DMS53 (cell line): Measurements from ENCODE around the gene GLS.
"Not testable (repeated sequence)": the region's sequence is repeated elsewhere in the genome, so short reads cannot be mapped to it uniquely, and the experiment has no call there.

Source experiments
- DNase-seq: peaks from one replicate; lab custom pipeline; 2025; lab: John Stamatoyannopoulos, UW

The GLS gene

DNA sequence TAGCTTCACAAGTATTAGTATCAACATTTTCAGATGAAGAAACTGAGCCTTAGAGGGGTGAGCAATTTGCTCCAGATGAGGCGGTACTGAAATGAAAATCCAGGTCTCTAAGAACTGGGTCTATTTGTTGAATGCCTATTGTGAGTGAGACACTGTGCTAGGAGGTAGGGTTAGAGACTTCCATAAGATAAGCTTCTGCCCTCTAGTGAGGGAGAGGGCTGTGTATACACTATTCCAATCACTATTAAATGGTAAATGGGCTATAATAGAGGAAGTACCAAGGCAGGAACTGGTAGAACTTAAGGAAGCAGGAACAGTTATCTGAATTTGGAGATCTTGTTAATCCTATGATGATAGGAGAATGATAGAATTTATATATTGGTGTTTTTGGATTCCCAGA, 23.6 kb upstream of the GLS start:
- no peak for DNase-seq

DNA sequence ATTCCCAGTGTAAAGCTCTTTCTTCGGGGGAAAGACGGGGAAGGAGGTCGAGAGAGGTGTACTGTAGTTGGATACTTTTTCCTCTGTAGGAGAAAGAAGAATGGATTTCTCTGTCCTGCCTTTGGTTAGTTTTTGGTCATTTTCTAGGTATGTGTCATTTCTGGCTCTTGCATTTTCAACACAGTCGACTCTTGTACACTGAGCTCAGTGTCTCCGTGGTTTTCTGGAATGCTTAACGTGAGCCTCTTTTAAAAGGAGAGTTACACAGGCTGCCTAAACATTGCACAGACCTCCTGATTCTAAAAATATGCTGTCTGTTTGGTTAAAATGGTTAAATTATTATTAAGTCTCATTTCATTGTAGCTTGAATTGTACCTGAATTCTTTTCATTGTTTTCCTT, 21.8 kb upstream of the GLS start:
- DNase-seq: no peak

DNA sequence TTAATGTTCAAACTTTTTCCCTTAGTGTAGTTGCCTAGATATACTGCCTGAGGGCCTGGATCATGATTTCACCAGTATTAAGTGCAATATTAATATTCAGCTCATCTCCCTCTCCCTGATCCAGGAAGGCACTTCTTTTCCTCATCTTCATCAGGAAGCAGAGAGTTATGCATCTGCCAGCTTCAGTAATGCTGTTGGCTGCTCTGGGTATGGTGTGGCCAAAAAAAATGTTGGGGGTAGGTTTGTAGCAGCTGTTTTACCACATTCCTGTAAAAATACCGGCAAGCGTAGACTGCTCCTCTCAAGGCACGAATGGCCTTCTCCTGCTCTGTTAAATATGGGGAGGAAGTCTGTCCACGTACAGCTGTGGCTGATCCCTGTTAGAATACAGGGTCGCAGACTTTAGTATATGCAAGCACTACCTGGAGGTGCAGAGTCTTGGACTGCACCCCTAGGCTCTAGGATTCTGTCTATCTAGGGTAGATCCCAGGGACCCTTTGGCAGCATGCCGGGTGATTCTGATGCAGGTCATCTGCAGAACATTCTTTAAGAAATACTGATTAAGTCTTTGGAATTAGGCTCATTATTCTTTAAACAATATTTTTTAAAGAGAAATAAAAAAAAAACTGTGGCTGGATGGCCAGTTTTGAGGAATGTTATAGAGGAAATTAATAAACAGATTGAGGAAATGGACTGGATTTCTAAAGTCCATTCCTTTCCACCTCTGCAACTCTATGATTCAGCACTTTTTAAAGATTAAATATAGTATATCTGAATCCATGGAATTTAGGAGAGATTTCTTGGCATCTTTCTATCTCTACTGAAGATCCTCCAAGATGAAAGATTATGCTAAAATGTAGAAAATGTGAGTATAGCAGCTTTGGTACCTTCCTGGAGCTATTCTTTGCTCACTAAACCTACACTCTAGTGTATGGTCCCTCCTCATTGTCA, 21.0 kb upstream of the GLS start:
- DNase-seq: no peak

DNA sequence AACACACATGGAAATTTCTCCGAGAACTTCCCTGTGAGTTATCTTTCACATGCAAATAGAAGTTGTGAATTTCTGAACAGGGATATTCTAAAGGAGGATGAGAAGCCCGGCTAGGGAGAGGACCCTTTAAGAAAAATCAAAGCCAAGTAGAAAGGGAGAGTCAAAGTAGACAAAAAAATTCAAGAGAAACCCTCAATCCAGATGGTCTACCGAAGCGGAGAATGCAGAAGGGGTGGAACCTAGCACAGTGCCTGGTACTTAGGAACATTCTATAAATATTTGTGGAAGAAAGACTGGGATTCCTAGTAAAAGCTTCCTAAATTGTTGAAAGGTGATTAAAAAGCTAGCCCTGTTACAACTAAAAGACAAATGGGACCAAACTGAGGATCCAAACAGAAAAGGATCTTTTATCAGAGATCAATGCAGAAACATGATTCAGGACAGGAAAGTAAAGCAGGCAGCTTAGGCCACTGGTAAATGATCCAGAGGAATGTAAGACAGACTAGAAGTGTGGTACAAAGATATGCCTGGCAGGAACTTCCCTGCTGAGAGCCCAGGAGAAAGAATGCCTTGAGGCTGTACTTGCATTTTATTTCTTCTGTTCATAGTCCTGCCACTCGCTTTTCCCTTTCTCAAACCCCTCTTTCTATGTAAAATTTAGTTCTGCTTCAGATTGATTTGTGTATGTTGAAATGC, 19.5 kb upstream of the GLS start:
- no peak for DNase-seq

DNA sequence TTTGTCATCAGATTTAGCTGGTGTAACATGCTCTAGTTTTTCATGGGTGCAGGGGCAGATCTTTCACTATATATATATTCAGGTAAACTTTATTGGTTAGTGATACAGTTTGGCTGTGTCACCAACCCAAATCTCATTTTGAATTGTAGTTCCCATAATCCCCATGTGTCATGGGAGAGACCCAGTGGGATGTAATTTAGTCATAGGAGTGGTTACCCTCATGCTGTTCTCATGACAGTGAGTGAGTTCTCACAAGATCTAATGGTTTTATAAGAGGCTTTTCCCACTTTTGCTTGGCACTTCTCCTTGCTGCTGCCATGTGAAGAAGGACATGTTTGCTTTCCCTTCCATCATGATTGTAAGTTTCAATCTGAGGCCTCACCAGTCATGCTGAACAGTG, 18.5 kb upstream of the GLS start:
- DNase-seq: not testable (repeated sequence)

DNA sequence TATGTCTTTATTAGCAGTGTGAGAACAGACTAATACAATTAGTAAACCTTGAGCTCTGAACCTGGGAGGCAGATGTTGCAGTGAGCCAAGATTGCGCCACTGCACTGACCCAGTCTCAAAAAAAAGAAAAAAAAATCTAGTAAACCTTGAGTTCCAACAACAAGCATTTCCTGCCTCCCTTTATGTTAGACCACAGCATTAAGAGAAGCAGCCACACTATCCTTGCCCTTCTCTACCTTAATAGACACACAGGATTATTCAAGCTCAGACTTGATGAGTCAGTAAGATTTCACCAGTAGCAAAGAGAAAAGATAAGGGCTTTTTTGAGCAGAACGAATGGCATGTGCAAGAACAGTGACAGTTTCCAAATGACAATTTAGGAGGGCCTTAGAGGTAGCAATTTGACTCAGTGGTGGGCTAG, 18.0 kb upstream of the GLS start:
- peak; percentile 29 for DNase-seq

DNA sequence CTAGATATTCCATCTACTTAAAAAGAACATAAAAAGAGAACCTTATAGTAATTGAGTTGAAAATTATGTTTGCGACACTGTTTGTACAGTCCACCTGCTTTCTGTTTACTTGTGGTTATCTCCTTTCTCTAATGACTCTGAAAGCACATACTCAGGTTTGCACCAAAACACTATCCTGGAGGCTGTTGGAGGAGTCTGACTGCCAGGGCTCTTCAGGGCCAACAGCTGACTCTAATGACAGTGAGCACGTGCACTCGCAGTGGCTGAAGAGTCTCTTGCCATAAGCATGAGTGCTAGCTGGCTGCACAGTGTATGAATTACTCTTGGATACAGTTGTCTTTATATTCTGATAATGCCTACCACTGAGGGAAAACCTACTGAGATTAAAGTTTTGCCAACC, 16.7 kb upstream of the GLS start:
- peak; percentile 98 for DNase-seq

DNA sequence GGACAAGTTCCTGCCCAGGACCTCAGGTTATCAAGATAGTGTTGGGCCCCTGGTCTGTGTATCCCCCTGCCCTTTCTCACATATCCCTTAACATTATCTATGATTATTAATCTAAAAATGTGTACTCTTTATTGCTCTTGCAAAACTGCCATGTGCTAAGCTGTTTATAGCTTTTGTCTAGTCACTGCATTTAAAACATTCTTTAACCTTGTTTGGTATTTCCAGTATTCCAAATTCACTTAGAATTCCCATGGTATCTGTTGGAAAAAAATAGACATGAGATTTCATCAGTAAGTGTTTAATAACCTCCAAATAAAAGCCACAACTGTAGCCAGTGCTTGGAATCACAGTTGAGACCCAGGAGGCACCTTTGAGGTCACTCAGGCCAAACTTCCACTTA, 16.2 kb upstream of the GLS start:
- DNase-seq: no peak

DNA sequence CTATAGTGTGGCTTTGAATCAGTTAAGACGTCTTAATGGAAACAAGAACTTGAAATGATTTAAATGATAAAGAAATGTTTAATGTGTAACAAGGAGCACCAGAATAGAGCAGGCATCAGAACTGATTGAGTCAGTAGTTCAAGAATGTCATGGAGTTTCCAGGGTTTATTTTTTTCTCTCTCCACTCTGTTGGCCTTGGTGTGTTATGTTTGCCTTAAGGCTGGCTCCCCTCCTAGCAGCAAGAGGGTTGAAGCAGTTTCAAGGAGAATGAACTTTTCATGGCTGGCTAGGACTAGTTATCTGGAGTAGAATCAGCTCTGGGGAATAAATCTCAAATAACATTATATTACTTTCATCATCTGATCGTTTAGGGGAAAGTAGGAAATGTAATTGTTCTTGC, 13.4 kb upstream of the GLS start:
- DNase-seq: no peak

DNA sequence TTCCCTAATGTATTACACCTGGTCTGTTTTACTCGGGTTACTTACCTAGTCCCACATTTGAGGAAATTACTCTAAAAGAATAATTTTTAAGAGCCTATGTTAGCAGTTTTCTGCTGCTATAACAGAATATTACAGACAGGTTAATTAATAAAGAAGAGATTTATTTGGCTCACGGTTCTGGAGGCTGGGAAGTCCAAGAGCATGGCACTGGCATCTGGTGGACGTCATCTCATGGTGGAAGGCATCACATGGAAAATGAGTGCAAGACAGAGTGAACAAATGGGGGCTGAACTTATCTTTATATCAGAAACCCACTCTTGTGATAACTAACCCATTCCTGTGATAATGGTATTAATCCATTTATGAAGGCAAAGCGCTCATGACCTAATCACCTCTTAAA, 12.8 kb upstream of the GLS start:
- DNase-seq: no peak

DNA sequence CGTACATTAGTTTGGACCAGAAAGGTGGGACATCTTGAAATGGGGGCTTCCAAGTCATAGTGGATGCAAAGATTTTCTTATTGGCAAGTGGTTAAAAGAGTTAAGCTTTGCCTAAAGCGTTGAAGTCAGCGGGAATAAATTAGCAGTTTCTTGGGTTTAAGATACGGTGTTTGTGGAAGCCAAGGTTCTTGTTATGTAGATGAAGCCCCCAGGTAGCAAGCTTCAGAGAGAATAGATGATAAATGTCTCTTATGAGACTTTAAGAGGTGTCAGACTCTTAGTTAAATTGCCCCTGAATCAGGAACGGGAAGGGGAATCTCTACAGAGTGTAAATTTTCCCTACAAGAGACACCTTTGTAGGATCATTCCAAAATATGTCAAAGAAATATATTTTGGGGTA, 10.9 kb upstream of the GLS start:
- DNase-seq: no peak

DNA sequence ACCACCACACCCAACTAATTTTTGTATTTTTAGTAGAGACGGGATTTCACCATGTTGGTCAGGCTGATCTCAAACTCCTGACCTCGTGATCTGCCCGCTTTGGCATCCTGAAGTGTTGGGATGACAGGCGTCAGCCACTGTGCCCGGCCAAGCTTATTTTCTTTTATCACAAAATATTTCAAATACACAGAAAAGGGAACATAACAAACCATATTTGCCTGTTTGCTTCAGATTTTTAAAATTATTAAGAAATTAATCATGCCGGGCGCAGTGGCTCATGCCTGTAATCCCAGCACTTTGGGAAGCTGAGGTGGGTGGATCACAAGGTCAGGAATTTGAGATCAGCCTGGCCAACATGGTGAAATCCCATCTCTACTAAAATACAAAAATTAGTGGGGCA, 7.2 kb upstream of the GLS start:
- not testable (repeated sequence) for DNase-seq

DNA sequence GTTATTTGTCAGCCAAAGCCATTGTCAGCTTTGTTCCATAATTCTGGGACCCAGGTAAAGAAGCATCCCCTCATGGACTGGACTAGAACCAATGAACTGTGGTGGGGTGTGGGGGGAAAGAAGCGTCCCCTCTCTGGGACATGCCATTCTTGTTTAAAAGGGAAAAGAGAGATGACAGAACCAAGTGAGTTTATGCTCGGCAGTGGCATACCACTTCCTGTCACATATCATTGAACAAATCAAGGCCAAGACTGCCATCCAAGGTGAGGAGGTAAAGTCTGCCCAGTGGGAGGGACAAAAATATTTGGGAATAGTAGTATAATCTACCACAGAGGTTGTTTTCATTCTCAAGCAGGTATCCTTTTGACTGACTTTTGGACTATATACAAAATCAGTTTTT, 4.7 kb upstream of the GLS start:
- DNase-seq: no peak

DNA sequence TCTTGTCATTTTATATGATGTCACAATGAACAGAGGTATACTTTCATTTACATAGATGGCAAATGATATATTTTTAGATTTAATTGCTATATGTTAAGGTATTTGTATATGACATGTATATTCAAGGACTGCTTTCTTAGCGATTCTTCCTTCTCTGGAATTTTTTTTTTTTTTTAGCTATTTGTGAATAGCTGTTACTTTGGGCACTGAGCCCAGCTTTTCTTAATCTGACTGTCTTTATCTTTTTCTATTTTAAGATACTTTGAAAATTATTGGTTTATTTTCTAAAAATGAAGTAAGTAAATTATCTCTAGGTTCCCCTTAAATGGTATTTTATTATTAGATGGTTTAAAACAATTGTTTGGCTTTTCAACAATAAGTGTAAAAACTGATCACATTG, 4.0 kb upstream of the GLS start:
- DNase-seq: no peak

DNA sequence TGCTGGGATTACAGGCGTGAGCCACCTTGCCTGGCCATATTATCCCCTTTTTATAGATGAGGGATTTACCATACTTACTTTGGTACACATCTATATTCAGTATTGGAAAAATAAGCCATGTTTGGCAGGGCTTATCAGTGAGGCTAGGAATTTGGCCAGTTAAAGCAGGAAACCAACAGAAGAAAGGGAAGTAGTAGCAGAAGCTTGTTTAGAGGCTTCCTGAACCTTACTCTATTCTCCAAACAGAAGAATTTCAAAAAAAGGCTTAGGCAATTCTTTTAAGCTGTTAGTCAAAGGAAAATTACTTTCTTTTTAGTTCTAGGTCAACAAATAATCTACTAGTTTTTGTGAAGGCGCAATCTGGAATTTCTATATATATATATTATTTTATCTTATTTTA, 3.2 kb upstream of the GLS start:
- no peak for DNase-seq

DNA sequence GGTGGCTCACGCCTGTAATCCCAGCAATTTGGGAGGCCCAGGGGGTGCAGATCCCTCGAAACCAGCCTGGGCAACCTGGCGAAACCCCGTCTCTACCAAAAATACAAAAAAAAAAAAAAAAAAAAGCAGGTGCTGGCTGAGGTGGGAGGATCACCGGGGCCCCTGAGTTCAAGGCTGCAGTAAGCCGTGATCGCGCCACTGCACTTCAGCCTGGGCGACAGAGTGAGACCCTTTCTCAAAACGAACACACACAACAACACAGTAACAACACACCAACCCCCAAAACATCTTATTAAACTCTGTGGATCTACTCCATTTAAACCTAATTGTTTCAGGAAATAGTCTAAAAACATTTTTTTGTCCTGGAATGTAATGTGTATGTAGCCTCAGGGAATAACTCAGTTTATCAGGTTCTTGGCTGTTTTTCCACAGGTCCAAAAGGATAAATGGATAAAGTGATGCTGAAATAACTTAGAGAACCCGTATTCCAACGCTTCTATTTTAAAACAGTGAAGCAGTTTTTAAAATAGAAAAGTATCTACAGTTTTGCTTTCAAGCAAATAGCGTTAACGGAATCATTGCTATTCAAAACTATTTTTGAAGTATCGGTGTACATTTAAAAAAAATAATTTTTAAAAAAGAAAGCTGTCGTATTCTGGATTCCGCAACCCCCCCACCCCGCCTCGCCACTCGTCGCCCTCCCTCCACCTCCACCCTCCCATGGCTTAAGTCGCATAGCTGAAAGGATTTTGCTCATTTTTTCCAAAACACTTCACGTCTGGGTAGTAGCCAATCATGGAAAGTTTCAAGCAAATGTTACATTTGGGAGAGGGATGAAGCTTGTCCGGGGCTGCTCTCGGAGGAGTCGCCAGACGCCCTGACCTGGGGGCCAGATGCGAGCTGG, 895 bp upstream of the GLS start:
- DNase-seq: peak; percentile 41

DNA sequence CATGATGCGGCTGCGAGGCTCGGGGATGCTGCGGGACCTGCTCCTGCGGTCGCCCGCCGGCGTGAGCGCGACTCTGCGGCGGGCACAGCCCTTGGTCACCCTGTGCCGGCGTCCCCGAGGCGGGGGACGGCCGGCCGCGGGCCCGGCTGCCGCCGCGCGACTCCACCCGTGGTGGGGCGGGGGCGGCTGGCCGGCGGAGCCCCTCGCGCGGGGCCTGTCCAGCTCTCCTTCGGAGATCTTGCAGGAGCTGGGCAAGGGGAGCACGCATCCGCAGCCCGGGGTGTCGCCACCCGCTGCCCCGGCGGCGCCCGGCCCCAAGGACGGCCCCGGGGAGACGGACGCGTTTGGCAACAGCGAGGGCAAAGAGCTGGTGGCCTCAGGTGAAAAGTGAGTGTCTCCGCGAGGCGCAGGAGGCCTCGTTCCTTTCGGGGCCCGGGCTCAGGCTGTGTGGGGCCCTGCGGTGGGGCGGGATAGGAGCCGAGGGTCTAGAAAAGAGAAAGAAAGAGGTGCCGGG, 520 bp downstream of the GLS start:
- peak; percentile 75 for DNase-seq

DNA sequence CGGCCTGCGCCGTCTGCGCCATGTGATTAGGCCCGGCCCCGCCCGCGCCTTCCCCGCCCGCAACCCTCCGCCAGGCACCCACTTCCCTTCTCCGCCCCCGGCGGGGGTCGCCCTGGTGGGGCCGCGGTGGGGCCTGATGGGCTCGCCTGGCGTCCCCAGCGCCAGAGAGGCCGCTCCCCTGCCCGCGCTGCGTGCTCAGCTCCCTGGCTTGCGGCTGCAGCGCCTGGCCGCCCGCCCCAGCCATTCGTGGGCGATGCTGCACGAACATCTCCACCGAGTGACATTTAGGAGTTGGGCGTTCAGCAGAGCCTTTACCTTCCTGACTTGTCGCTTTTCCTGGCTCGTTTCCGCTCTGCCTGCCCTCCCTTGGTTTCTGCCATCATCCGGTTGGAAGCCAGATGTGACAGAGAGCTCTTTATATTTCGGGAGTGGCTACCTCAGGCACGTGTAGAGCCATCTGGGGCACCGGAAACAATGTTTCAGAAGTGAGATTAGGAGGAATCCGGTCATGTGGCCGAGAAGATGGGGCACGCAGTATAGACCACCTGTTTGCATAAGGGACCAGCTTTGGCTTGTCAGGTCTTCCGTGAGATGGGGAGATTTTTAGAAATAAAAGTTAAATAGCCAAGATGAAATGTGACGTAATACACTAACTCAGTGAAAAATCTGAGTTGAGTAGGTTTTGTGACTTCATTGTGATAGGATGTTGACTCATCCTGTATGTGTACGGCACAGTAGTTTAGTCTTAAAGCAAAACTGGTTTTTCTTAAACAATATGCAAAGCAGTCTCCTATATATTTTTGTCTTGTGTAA, 1.2 kb downstream of the GLS start:
- peak; percentile 92 for DNase-seq

DNA sequence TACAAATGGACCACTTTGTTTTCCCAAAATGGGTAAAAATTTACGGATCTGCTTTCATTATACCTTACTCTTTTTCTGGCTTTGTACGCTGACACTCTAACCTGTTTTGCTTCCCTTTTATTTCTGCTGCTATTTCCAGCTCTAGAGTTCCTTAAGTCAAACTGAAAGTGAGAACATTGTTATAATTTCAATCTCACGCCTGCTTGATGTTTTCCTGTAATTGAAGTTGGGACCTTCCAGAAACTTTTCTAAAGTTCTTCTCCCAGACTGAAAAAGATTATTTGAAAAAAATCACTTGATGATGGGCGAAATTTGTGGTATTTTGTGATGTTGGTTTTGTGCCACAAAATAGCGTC, 1.8 kb downstream of the GLS start:
- no peak for DNase-seq

DNA sequence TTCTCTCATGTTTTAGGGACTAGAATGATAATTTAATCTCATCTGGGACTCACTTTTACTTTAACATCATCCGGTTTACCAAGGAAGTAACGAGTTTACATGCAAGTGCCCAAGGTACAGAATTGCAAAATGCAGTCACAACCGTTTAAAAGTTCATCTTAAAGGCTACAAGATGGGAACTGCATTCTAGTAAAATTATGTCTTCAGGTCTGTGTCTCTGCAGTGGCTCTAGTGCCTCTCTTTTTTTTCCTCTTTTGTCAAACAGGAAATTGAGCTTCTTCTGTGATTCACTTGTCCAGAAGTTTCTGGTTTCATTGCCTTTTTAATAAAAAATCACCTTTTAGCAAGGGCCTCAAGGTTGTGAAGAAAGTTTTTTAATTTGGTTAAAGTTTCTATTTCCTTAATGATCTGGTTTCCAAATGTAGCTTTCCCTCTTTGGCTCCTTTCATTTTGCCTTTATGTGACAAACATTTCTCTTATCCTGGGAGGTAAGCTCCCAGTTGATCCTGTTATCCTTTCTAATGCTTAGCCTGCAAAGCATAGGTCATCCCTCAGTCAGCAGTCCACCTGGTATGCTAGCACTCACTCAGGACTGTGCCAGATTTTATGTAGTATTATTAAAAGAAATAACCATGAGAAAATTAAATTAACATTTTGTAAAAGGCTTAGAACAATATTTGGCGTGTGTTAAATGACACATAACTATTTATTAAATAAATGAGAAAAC, 2.4 kb downstream of the GLS start:
- DNase-seq: peak; percentile 20

DNA sequence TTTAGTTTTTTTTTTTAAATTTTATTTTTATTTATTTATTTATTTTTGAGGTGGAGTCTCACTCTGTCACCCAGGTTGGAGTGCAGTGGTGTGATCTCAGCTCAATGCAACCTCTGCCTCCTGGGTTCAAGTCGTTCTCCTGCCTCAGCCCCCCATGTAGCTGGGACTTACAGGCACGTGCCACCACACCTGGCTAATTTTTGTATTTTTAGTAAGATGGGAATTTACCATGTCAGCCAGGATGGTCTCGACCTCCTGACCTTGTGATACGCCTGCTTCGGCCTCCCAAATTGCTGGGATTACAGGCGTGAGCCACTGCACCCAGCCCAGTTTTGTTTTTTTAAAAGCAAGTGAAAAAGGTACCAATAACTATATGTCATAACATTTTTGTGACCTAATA, 5.2 kb downstream of the GLS start:
- DNase-seq: not testable (repeated sequence)
